Ectodermal cell (in vitro differentiated cells): Measurements from ENCODE around the gene NDNF.

ENCODE experiments used
- H3K27ac ChIP-seq: 2 replicates; pipeline ENCODE4 v1.7.0; 2013; ENCODE audit warnings: mild to moderate bottlenecking, low read depth, low read length; ENCODE audit not compliant: insufficient read depth, poor library complexity, severe bottlenecking
- H3K27me3 ChIP-seq: 2 replicates; pipeline ENCODE4 v1.7.0; 2013; ENCODE audit warnings: mild to moderate bottlenecking, low read length; ENCODE audit not compliant: insufficient read depth, control insufficient read depth, poor library complexity, severe bottlenecking
- H3K36me3 ChIP-seq: one replicate; pipeline ENCODE4 v1.7.0; 2013; ENCODE audit warnings: low read length; ENCODE audit not compliant: control insufficient read depth, insufficient read depth
- H3K4me1 ChIP-seq: one replicate; pipeline ENCODE4 v1.7.0; 2013; ENCODE audit warnings: low read length; ENCODE audit not compliant: control insufficient read depth, insufficient read depth
- H3K4me3 ChIP-seq: 2 replicates; pipeline ENCODE4 v1.7.0; 2013; ENCODE audit warnings: low read depth, low read length, control low read depth; ENCODE audit not compliant: insufficient read depth
- H3K9me3 ChIP-seq: 2 replicates; pipeline ENCODE4 v1.7.0; 2013; ENCODE audit warnings: mild to moderate bottlenecking, low read length, moderate library complexity; ENCODE audit not compliant: control insufficient read depth
- WGBS, 2 experiments: methylation state at CpG; one replicate each; pipeline ENCODE4 v1.1.7; 2013; ENCODE audit warnings: missing lambda C conversion rate in 2 of 2; 5-methylcytosine and 5-hydroxymethylcytosine counted together

The NDNF gene

GRCh38 chr4:121071640-121072223 is 603 bp downstream of the NDNF start:
- Histone ChIP-seq H3K4me3 (peak overlapping the region; percentile 53), H3K4me1 (no peaks in the 10 kb centered on the region), H3K27ac (no peak overlapping the region), H3K36me3 (no peaks in the 10 kb centered on the region), H3K9me3 (no peaks in the 10 kb centered on the region), H3K27me3 (peaks cover 46% of the 10 kb centered on the region)
- 0 to 1% methylated on average over 31 to 34 of the region's 34 CpGs for WGBS, 2 experiments

GRCh38 chr4:121070696-121071639 is 1.4 kb downstream of the NDNF start:
- Histone ChIP-seq H3K4me1 (no peaks in the 10 kb centered on the region), H3K36me3 (no peaks in the 10 kb centered on the region), H3K27me3 (peaks cover 46% of the 10 kb centered on the region), H3K9me3 (no peaks in the 10 kb centered on the region), H3K4me3 (peak overlapping the region; percentile 53), H3K27ac (no peak overlapping the region)
- WGBS, 2 experiments, result 0% methylated on average over 64 of the region's 64 CpGs

- no peaks in the 10 kb centered on the region for H3K9me3 ChIP-seq
- WGBS, 2 experiments, result 2 to 6% methylated on average over 9 to 12 of the region's 12 CpGs
- H3K4me1 ChIP-seq, result no peaks in the 10 kb centered on the region
- no peaks in the 10 kb centered on the region for H3K36me3 ChIP-seq
- H3K27ac ChIP-seq, result no peak overlapping the region
- H3K4me3 ChIP-seq, result peak overlapping the region; percentile 53
- peaks cover 46% of the 10 kb centered on the region for H3K27me3 ChIP-seq
These were observed 2.1 kb downstream of the NDNF start for GRCh38 chr4:121070274-121070673.

- 100% methylated on average over 1 of the region's 1 CpG; no CpG with 5 or more reads in 1 of the 2 experiments for WGBS, 2 experiments
- no peak overlapping the region for H3K4me3 ChIP-seq
- no peak overlapping the region for H3K27ac ChIP-seq
- H3K27me3 ChIP-seq, result peaks cover 44% of the 10 kb centered on the region
- H3K4me1 ChIP-seq, result no peaks in the 10 kb centered on the region
- H3K36me3 ChIP-seq, result no peaks in the 10 kb centered on the region
- no peaks in the 10 kb centered on the region for H3K9me3 ChIP-seq
These were observed 2.9 kb downstream of the NDNF start for GRCh38 chr4:121069430-121069829.

GRCh38 chr4:121064482-121064881 is 7.9 kb downstream of the NDNF start:
- Histone ChIP-seq H3K9me3 (no peaks in the 10 kb centered on the region), H3K36me3 (no peaks in the 10 kb centered on the region), H3K27me3 (peaks cover under 1% of the 10 kb centered on the region), H3K4me1 (no peaks in the 10 kb centered on the region), H3K4me3 (no peak overlapping the region), H3K27ac (no peak overlapping the region)
- 75 to 100% methylated on average over 1 of the region's 3 CpGs for WGBS, 2 experiments

GRCh38 chr4:121062521-121062920 is 9.8 kb downstream of the NDNF start:
- Histone ChIP-seq H3K4me1 (no peaks in the 10 kb centered on the region), H3K9me3 (no peaks in the 10 kb centered on the region), H3K4me3 (no peak overlapping the region), H3K27me3 (no peaks in the 10 kb centered on the region), H3K36me3 (no peaks in the 10 kb centered on the region), H3K27ac (no peak overlapping the region)
- WGBS, 2 experiments, result 82 to 84% methylated on average over 5 of the region's 5 CpGs

GRCh38 chr4:121061861-121062260 is 10.5 kb downstream of the NDNF start:
- Histone ChIP-seq H3K27me3 (no peaks in the 10 kb centered on the region), H3K27ac (no peak overlapping the region), H3K36me3 (no peaks in the 10 kb centered on the region), H3K9me3 (no peaks in the 10 kb centered on the region), H3K4me3 (no peak overlapping the region), H3K4me1 (no peaks in the 10 kb centered on the region)
- 90 to 100% methylated on average over 2 to 3 of the region's 3 CpGs for WGBS, 2 experiments

GRCh38 chr4:121061215-121061614 is 11.1 kb downstream of the NDNF start:
- no peak overlapping the region for H3K4me3 ChIP-seq
- H3K9me3 ChIP-seq, result no peaks in the 10 kb centered on the region
- no peaks in the 10 kb centered on the region for H3K4me1 ChIP-seq
- no peaks in the 10 kb centered on the region for H3K36me3 ChIP-seq
- WGBS, 2 experiments, result 94% methylated on average over 12 of the region's 12 CpGs
- H3K27ac ChIP-seq, result no peak overlapping the region
- H3K27me3 ChIP-seq, result no peaks in the 10 kb centered on the region

- Histone ChIP-seq H3K36me3 (no peaks in the 10 kb centered on the region), H3K9me3 (no peaks in the 10 kb centered on the region), H3K4me3 (no peak overlapping the region), H3K4me1 (no peaks in the 10 kb centered on the region), H3K27ac (no peak overlapping the region), H3K27me3 (no peaks in the 10 kb centered on the region)
- WGBS, 2 experiments, result 70% methylated on average over 9 of the region's 9 CpGs
These were observed 14.8 kb downstream of the NDNF start for GRCh38 chr4:121057466-121057922.

GRCh38 chr4:121056066-121056465 is 16.3 kb downstream of the NDNF start:
- 88 to 97% methylated on average over 3 of the region's 3 CpGs for WGBS, 2 experiments
- no peak overlapping the region for H3K4me3 ChIP-seq
- H3K9me3 ChIP-seq, result no peaks in the 10 kb centered on the region
- H3K4me1 ChIP-seq, result no peaks in the 10 kb centered on the region
- no peak overlapping the region for H3K27ac ChIP-seq
- no peaks in the 10 kb centered on the region for H3K36me3 ChIP-seq
- no peaks in the 10 kb centered on the region for H3K27me3 ChIP-seq
